DND-41 (cell line): ENCODE measurements around the gene BASP1.

Experiments used
- ATAC-seq: fragments of 200-7000 bp; cut with Tn5 transposase; 3 replicates; pipeline ENCODE4 v1.9.1; 2021; ENCODE audit warnings: low read depth; ENCODE audit not compliant: insufficient read depth
- DNase-seq: peaks from one replicate; pipeline ENCODE4 v3.0.0-alpha.2; 2020
- H2AFZ ChIP-seq: 2 replicates; pipeline ENCODE4 v1.6.0; 2012; ENCODE audit warnings: low read depth, low read length
- H3K27ac ChIP-seq: 2 replicates; pipeline ENCODE4 v1.5.1; 2012; ENCODE audit warnings: low read length, inconsistent platforms
- H3K27me3 ChIP-seq: fragments of 200-600 bp; sonication (generic); 2 replicates; pipeline ENCODE4 v1.6.0; 2012; ENCODE audit warnings: low read length, mild to moderate bottlenecking, inconsistent platforms; ENCODE audit not compliant: insufficient read depth, poor library complexity
- H3K36me3 ChIP-seq: 2 replicates; pipeline ENCODE4 v1.5.1; 2012; ENCODE audit warnings: low read length, inconsistent platforms; ENCODE audit not compliant: insufficient read depth
- H3K4me1 ChIP-seq: 2 replicates; pipeline ENCODE4 v1.5.1; 2012; ENCODE audit warnings: mild to moderate bottlenecking, low read length; ENCODE audit not compliant: insufficient read depth
- H3K4me2 ChIP-seq: 2 replicates; pipeline ENCODE4 v1.6.0; 2012; ENCODE audit warnings: mild to moderate bottlenecking, moderate library complexity, low read length, inconsistent platforms; ENCODE audit not compliant: insufficient read depth
- H3K4me3 ChIP-seq, 2 experiments: fragments of 200-600 bp in 1 of 2; shearing (Covaris generic) in 1 of 2; 2 replicates each; pipeline ENCODE4 v1.5.1; 2012 to 2016; ENCODE audit warnings: inconsistent platforms in 2 of 2, low read length in 2 of 2, mild to moderate bottlenecking in 2 of 2, low read depth in 1 of 2, moderate library complexity in 1 of 2
- H3K79me2 ChIP-seq: 2 replicates; pipeline ENCODE4 v1.6.0; 2012; ENCODE audit warnings: low read length, inconsistent platforms; ENCODE audit not compliant: insufficient read depth
- H3K9ac ChIP-seq: 2 replicates; pipeline ENCODE4 v1.6.0; 2012; ENCODE audit warnings: low read depth, mild to moderate bottlenecking, inconsistent platforms, low read length, moderate library complexity
- H3K9me3 ChIP-seq: 2 replicates; pipeline ENCODE4 v1.5.1; 2012; ENCODE audit warnings: low read length, moderate library complexity, mild to moderate bottlenecking, inconsistent platforms; ENCODE audit not compliant: insufficient read depth, severe bottlenecking
- H4K20me1 ChIP-seq: 2 replicates; pipeline ENCODE4 v1.6.0; 2012; ENCODE audit warnings: low read length; ENCODE audit not compliant: insufficient read depth
- CTCF ChIP-seq: IDR thresholded peaks from 2 replicates; pipeline ENCODE4 v1.5.1; 2012; ENCODE audit warnings: borderline replicate concordance, low read length, moderate library complexity, mild to moderate bottlenecking; ENCODE audit not compliant: poor library complexity, severe bottlenecking; ENCODE audit errors: extremely low read depth
- EZH2 ChIP-seq: IDR thresholded peaks from 3 replicates; pipeline ENCODE4 v1.6.1; 2012; ENCODE audit warnings: borderline replicate concordance, low read depth, mild to moderate bottlenecking, moderate library complexity, low read length, inconsistent platforms; ENCODE audit not compliant: severe bottlenecking

Gene BASP1

GRCh38 chr5:17282283-17283120 lies 65.1 kb downstream of the BASP1 start:
- TF ChIP-seq CTCF (no peak), EZH2 (no peak)
- no peak for DNase-seq
- H3K36me3 ChIP-seq = no peaks in the 10 kb centered on the region
- no peaks in the 10 kb centered on the region for H3K4me1 ChIP-seq
- no peaks in the 10 kb centered on the region for H4K20me1 ChIP-seq
- no peak overlapping the region for H3K9ac ChIP-seq
- H2AFZ ChIP-seq = no peak overlapping the region
- ATAC-seq = no peak
- no peaks in the 10 kb centered on the region for H3K9me3 ChIP-seq
- H3K79me2 ChIP-seq = no peaks in the 10 kb centered on the region
- H3K4me3 ChIP-seq = no peak overlapping the region
- no peaks in the 10 kb centered on the region for H3K27me3 ChIP-seq
- no peak overlapping the region for H3K27ac ChIP-seq
- no peak overlapping the region for H3K4me2 ChIP-seq

- Histone ChIP-seq H3K4me2 (no peak overlapping the region), H3K9me3 (peaks cover 4% of the 10 kb centered on the region), H2AFZ (no peak overlapping the region), H3K36me3 (no peaks in the 10 kb centered on the region), H4K20me1 (no peaks in the 10 kb centered on the region), H3K27ac (no peak overlapping the region), H3K27me3 (no peaks in the 10 kb centered on the region), H3K9ac (no peak overlapping the region), H3K79me2 (no peaks in the 10 kb centered on the region), H3K4me1 (no peaks in the 10 kb centered on the region), H3K4me3 (no peak overlapping the region)
- ATAC-seq = no peak
- no peak for DNase-seq
- TF ChIP-seq CTCF (no peak), EZH2 (no peak)
Measured at GRCh38 chr5:17283121-17283415, 65.6 kb downstream of the BASP1 start.

GRCh38 chr5:17287501-17288155 lies 70.2 kb downstream of the BASP1 start:
- DNase-seq (no peak), ATAC-seq (no peak)
- peaks cover 4% of the 10 kb centered on the region for H3K9me3 ChIP-seq
- H3K4me3 ChIP-seq = no peak overlapping the region
- H3K27ac ChIP-seq = no peak overlapping the region
- no peaks in the 10 kb centered on the region for H4K20me1 ChIP-seq
- no peak for TF ChIP-seq CTCF
- TF ChIP-seq EZH2 = no peak
- H3K9ac ChIP-seq = no peak overlapping the region
- no peaks in the 10 kb centered on the region for H3K79me2 ChIP-seq
- H3K4me1 ChIP-seq = no peaks in the 10 kb centered on the region
- H3K27me3 ChIP-seq = no peaks in the 10 kb centered on the region
- no peaks in the 10 kb centered on the region for H3K36me3 ChIP-seq
- no peak overlapping the region for H2AFZ ChIP-seq
- no peak overlapping the region for H3K4me2 ChIP-seq
